PC-9 (cell line): ENCODE measurements around the gene NCK1. TPM values are rescaled to one million over a fixed set of nuclear protein-coding genes. Genes with fewer than 3 reads are reported as not detected.

Source experiments
- BruUV-seq: library from RNA; stranded (reverse); fragments of 400-500 nt; replicated peaks from 2 replicates; lab custom pipeline; 2021; lab: Mats Ljungman, UMichigan
- CTCF ChIA-PET: fragments of 300-600 bp; sonication (Branson Sonifier 250); formaldehyde crosslinking; loops from one replicate; lab custom pipeline; 2022; ENCODE audit warnings: antibody characterized with exemption; lab: Charles Lee
- POLR2A ChIA-PET: fragments of 300-600 bp; sonication (Branson Sonifier 250); formaldehyde crosslinking; loops from one replicate; lab custom pipeline; 2022; ENCODE audit warnings: antibody characterized with exemption; ENCODE audit not compliant: unreplicated experiment; lab: Charles Lee
- DNase-seq, 2 experiments: peaks; one replicate each; pipeline versions ENCODE4 v3.0.0 to v3.0.0-alpha.2; 2015 to 2022; ENCODE audit warnings: mixed read lengths in 1 of 2
- H2AFZ ChIP-seq: fragments of 200-600 bp; sonication (generic); 2 replicates; pipeline ENCODE4 v1.8.1; 2017; ENCODE audit warnings: antibody characterized with exemption
- H3F3A ChIP-seq: fragments of 200-600 bp; sonication (generic); 2 replicates; pipeline ENCODE4 v1.8.1; 2017; ENCODE audit warnings: antibody characterized with exemption, mild to moderate bottlenecking, low read depth; ENCODE audit not compliant: insufficient read depth
- H3K27ac ChIP-seq: fragments of 200-600 bp; sonication (generic); 2 replicates; pipeline ENCODE4 v1.6.1; 2016; ENCODE audit warnings: mixed run types
- H3K27me3 ChIP-seq: fragments of 200-600 bp; sonication (generic); 2 replicates; pipeline ENCODE4 v1.6.1; 2016; ENCODE audit warnings: low read depth, mixed run types; ENCODE audit not compliant: insufficient read depth
- H3K36me3 ChIP-seq: fragments of 200-600 bp; sonication (generic); 2 replicates; pipeline ENCODE4 v1.6.1; 2016; ENCODE audit warnings: low read depth, mixed run types
- H3K4me1 ChIP-seq: fragments of 200-600 bp; sonication (generic); replicated peaks from 2 replicates; pipeline ENCODE4 v1.6.1; 2016; ENCODE audit warnings: mixed run types; ENCODE audit not compliant: insufficient read depth
- H3K4me2 ChIP-seq: fragments of 200-600 bp; sonication (generic); 2 replicates; pipeline ENCODE4 v1.6.1; 2017; ENCODE audit warnings: mixed run types
- H3K4me3 ChIP-seq: fragments of 200-600 bp; sonication (generic); 2 replicates; pipeline ENCODE4 v1.6.1; 2016; ENCODE audit warnings: mixed run types
- H3K79me2 ChIP-seq: fragments of 200-600 bp; sonication (generic); 2 replicates; pipeline ENCODE4 v1.6.1; 2017; ENCODE audit warnings: low read depth, mixed run types
- H3K9me2 ChIP-seq: fragments of 200-600 bp; sonication (generic); 2 replicates; pipeline ENCODE4 v1.8.1; 2017; ENCODE audit warnings: mild to moderate bottlenecking; ENCODE audit not compliant: insufficient read depth
- H3K9me3 ChIP-seq: fragments of 200-600 bp; sonication (generic); 2 replicates; pipeline ENCODE4 v1.8.1; 2016; ENCODE audit warnings: low read depth; ENCODE audit not compliant: insufficient read depth
- H4K20me1 ChIP-seq: fragments of 200-600 bp; sonication (generic); 2 replicates; pipeline ENCODE4 v1.8.1; 2017; ENCODE audit not compliant: insufficient read depth
- EZH2 ChIP-seq: fragments of 200-600 bp; sonication (generic); IDR thresholded peaks from 2 replicates; pipeline ENCODE4 v1.8.0; 2017; ENCODE audit warnings: antibody characterized with exemption, low read depth
- intact Hi-C: fragments of 100-400 bp; cut with micrococcal nuclease; formaldehyde crosslinking; loops from one replicate; pipeline ENCODE4 v1.10.0; 2022; ENCODE audit not compliant: unreplicated experiment
- total RNA-seq: library from RNA; stranded (reverse); gene quantifications from 2 replicates; pipeline ENCODE4 v1.2.3, GENCODE V29; 2021
- TF ChIP-seq, protein P1 (sequence below): fragments of 200-600 bp; sonication (generic); conservative IDR thresholded peaks from 2 replicates; pipeline ENCODE4 v1.6.1; 2017; ENCODE audit warnings: mixed run types, antibody characterized with exemption, mild to moderate bottlenecking, moderate library complexity

NCK1 gene
- total RNA-seq, 1 experiment from 2014 or later: 42.7 TPM

DNA sequence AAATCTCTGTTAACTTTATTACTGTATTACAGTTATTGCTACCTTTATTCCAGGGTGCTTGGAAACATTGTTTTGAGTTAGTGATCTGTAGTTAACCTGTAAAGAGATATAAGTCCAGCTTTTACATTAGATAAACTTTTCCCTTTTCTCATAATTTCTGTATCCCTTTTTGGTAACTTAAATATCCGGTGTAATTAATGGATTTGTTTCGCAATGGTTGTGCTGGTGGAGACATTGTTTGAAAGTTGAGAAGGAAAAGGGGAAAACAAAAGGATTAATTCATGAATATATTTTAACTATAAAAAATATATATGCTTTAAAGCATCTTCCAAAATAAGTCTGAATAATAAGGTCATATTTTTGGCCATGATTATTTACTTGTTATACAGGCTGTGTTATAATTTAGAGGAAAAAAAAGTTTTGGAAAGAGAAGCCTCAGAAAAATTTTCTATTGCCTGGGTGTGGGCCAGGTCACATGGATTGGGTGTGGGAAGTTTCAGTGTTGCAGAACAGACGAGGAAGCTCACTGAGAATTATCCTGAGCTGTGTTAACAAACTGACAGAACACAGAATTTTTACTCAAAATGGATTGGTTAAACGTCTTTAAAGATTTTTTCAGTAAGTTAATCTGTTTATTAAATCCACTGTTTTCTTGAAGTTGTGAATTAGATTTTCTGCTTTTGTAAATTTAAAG, 68.1 kb downstream of the NCK1 start:
- no peak overlapping the region for H3K4me3 ChIP-seq
- no peak overlapping the region for H2AFZ ChIP-seq
- intact Hi-C loops: no loop called here
- POLR2A ChIA-PET: interaction anchor here (0.6 kb wide), 2 partner anchors 32 to 68 kb away, joined by 4 read pairs; partner anchors contain the start of gene NCK1
- no peak for TF ChIP-seq EZH2
- TF ChIP-seq, protein P1, sequence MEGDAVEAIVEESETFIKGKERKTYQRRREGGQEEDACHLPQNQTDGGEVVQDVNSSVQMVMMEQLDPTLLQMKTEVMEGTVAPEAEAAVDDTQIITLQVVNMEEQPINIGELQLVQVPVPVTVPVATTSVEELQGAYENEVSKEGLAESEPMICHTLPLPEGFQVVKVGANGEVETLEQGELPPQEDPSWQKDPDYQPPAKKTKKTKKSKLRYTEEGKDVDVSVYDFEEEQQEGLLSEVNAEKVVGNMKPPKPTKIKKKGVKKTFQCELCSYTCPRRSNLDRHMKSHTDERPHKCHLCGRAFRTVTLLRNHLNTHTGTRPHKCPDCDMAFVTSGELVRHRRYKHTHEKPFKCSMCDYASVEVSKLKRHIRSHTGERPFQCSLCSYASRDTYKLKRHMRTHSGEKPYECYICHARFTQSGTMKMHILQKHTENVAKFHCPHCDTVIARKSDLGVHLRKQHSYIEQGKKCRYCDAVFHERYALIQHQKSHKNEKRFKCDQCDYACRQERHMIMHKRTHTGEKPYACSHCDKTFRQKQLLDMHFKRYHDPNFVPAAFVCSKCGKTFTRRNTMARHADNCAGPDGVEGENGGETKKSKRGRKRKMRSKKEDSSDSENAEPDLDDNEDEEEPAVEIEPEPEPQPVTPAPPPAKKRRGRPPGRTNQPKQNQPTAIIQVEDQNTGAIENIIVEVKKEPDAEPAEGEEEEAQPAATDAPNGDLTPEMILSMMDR: no peak
- peaks cover 12% of the 10 kb centered on the region; the same call in 1 of the 2 replicates for H4K20me1 ChIP-seq
- peaks cover 13% of the 10 kb centered on the region; the same call in 1 of the 2 replicates for H3F3A ChIP-seq
- no peaks in the 10 kb centered on the region for H3K36me3 ChIP-seq
- no peak overlapping the region for H3K27ac ChIP-seq
- peaks cover 26% of the 10 kb centered on the region; the same call in 1 of the 2 replicates for H3K79me2 ChIP-seq
- H3K9me2 ChIP-seq: no peaks in the 10 kb centered on the region
- H3K4me2 ChIP-seq: no peak overlapping the region
- no peak for DNase-seq
- H3K4me1 ChIP-seq: 0 out of 2 replicates have a peak, but pooled peaks cover 5% of the 10 kb centered on the region
- CTCF ChIA-PET: interaction anchor here (0.6 to 0.7 kb wide), 2 partner anchors 83 to 503 kb away, joined by 3 to 4 read pairs; no protein-coding TSS in a partner anchor
- H3K27me3 ChIP-seq: no peaks in the 10 kb centered on the region
- no TSS peak for BruUV-seq
- no peaks in the 10 kb centered on the region for H3K9me3 ChIP-seq

DNA sequence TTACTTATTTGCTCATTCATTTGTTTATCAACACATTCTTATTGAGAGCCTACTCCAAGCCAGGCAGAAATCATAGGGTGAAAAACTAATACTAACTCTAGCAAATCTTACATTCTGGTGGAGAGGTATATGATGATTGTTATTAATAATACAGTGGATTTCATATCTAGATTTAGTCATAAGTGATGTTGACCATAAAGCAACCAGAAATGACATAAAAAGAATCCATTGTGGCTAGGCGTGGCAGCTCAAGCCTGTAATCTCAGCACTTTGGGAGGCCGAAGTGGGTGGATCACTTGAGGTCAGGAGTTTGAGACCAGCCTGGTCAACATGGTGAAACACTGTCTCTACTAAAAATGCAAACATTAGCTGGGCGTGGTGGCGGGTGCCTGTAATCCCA, 69.6 kb downstream of the NCK1 start:
- H3K9me3 ChIP-seq: no peaks in the 10 kb centered on the region
- no peak for DNase-seq
- ChIA-PET CTCF (no interaction called here), POLR2A (no interaction called here)
- no peak overlapping the region for H3K4me2 ChIP-seq
- peaks cover 13% of the 10 kb centered on the region; the same call in 1 of the 2 replicates for H3F3A ChIP-seq
- H3K79me2 ChIP-seq: peaks cover 18% of the 10 kb centered on the region; the same call in 1 of the 2 replicates
- H3K4me3 ChIP-seq: no peak overlapping the region
- H3K27ac ChIP-seq: no peak overlapping the region
- TF ChIP-seq, protein P1: no peak
- no peak for TF ChIP-seq EZH2
- no peaks in the 10 kb centered on the region for H3K36me3 ChIP-seq
- 0 out of 2 replicates have a peak, but pooled peaks cover 9% of the 10 kb centered on the region for H4K20me1 ChIP-seq
- intact Hi-C loops: no loop called here
- no peak overlapping the region for H2AFZ ChIP-seq
- 0 out of 2 replicates have a peak, but pooled peaks cover 5% of the 10 kb centered on the region for H3K4me1 ChIP-seq
- no TSS peak for BruUV-seq
- no peaks in the 10 kb centered on the region for H3K27me3 ChIP-seq
- H3K9me2 ChIP-seq: no peaks in the 10 kb centered on the region

DNA sequence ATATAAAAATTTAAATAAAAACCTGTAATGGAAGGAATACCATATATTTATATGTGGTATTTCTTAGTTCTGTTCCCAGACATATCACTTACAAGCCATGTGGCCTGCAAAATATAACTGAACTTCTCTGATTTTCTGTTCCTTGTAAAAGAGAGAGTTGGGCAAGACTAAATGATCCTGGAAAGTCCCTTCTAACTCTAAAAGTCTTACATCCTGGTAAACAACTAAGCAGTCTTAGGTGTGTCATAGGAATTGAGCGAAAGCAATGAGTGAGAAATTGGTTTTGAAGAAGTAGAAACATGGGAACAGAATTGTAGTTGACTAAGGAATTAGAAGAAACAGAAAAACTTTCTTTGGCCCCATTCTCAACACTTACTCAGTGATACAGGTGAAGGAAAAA, 70.5 kb downstream of the NCK1 start:
- Histone ChIP-seq H3K9me3 (no peaks in the 10 kb centered on the region), H3K27me3 (no peaks in the 10 kb centered on the region), H3K4me3 (no peak overlapping the region), H3K4me2 (no peak overlapping the region), H3K79me2 (peaks cover 12% of the 10 kb centered on the region; the same call in 1 of the 2 replicates), H4K20me1 (peaks cover under 1% of the 10 kb centered on the region; the same call in 1 of the 2 replicates), H3K27ac (no peak overlapping the region), H3F3A (peaks cover 10% of the 10 kb centered on the region; the same call in 1 of the 2 replicates), H3K4me1 (0 out of 2 replicates have a peak, but pooled peaks cover 5% of the 10 kb centered on the region), H3K36me3 (no peaks in the 10 kb centered on the region), H3K9me2 (no peaks in the 10 kb centered on the region), H2AFZ (no peak overlapping the region)
- intact Hi-C loops: no loop called here
- CTCF ChIA-PET: no interaction called here
- POLR2A ChIA-PET: no interaction called here
- DNase-seq: no peak
- BruUV-seq: no TSS peak
- TF ChIP-seq EZH2: no peak
- TF ChIP-seq, protein P1: no peak
